Hindlimb muscle (tissue), 1 donor: Measurements from ENCODE around the gene CGRRF1. TPM values are rescaled to one million over a fixed set of nuclear protein-coding genes. Genes with fewer than 3 reads are reported as not detected.

Source experiments
- DNase-seq: peaks from one replicate; pipeline ENCODE4 v3.0.0-alpha.2; 2013
- polyA plus RNA-seq: library from polyadenylated mRNA; unstranded; fragments of 120-200 nt; gene quantifications from one replicate; pipeline ENCODE4 v1.2.1, GENCODE V29; 2013; ENCODE audit not compliant: insufficient read length

CGRRF1 gene
- polyA plus RNA-seq, 1 donor = 14.9 TPM

DNA sequence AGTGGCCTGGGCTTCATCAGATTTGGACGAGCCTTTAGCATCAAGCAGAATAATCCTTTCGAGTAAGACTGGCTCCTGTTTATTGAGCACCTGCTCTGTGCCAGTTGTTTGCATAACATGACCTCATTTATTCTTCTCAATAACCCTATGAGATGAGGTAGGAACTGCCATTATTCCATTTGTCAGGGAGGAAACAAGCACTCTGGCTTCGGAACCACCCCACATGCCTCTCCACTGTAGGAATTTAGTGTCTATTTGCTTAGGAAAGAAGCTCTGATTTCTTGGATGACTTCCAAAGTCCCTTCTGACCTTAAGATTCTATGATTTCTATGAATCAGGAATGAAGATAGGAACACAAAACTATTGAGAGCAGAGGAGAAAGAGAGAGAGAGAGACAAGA is 68.3 kb downstream of the CGRRF1 start:
- no peak for DNase-seq

DNA sequence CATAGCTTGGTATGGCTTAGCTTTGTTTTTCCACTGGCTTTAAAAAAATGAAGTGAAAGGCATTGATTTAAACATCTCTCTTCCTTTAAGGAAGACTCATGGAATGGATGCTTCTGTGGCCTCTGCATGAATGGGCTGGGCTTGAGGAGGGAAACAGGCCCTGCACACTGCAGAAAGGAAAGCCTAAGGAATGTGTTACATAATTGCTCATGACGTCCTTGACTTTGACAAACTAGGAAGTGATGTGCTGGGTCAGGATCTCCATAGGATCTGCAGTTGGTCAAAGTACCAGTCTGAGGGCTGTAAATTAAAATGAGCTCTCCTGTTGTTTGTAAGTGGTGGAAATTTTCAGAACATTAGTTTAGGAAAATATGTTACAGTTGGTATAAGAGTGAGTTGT is 69.9 kb downstream of the CGRRF1 start:
- DNase-seq = no peak

DNA sequence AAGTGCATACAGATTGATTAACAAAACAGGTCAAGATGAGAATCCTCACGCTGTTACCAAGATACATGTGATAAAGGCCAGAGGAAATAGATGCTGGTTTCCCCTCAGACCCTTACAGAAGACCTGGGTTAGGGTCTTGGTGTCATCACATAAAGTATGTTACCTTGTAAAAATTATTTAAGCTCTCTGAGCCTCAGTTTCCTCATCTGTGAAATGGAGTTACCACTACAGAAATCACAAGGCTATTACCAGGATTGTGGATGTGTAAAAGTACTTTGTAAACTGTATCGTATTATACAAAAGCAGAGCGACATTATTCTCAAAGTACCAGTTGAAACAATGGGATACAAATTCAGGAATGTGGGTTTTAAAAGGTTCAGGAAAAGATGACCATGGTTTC is 71.2 kb downstream of the CGRRF1 start:
- no peak for DNase-seq

DNA sequence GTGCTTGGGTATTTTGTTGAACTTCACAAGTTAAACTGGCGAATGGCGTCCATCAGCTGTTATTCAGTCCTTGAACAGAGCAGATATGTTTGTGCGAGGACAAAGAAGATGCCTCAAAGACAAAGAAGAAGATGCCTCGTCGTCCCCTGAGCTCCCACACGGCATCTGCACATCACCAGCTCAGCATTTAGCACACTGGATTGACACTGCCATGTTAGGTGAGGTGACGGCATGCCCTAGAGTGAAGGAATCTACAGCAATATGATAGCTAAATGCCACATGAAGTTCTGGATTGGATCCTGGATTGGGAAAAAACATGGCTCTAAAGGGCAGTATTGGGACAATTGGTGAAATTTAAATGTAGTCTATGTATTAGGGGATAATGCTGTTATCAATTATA is 72.6 kb downstream of the CGRRF1 start:
- DNase-seq = no peak

DNA sequence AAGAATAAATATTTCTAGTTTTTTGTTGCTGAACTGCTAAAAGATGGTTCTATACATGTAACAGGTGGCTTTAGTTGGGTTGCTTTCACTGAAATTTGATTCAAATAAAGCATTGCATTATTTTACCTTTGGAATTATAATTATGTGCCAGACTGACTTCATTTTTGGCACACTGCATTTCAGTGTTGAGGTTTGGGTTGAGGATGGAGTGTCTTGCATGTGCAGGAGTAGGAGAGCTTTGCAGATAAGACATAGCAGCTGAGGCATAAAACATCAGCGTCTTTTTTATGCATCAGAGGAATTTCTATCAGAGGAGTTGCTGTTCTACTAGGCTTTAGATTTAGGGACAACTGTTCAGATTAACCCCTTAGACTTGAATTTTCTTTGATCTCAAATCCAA is 74.4 kb downstream of the CGRRF1 start:
- DNase-seq = no peak

DNA sequence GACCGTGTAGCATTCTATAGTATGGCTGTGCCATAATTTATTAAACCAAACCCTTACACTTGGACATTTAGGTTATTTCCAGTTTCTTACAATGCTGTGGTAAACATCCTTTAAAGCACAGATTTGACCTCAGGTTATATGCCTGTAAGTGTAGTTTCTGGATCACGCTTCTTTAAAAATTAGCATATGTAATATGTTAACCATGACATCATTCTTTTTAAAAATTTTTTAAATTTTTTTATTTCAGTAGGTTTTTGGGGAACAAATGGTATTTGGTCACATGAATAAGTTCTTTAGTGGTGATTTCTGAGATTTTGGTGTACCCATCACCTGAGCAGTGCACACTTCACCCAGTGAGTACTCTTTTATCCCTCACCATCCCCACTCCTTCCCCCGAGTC is 75.5 kb downstream of the CGRRF1 start:
- DNase-seq = no peak

Other genes starting within 250 kb of the CGRRF1 start
- gene CDKN3, start 112.9 kb upstream of the CGRRF1 start, polyA plus RNA-seq = 20.2 TPM
- gene CNIH1, start 68.5 kb upstream of the CGRRF1 start, polyA plus RNA-seq = 155 TPM
- gene GMFB, start 20.9 kb upstream of the CGRRF1 start, polyA plus RNA-seq = 40.7 TPM
- 63.5 TPM for gene SAMD4A, start 57.2 kb downstream of the CGRRF1 start, polyA plus RNA-seq